ENCODE data around the gene GGNBP2.
A peak's percentile ranks its signal among the peaks of the same experiment; 100 is the strongest.

GGNBP2 gene

DNA sequence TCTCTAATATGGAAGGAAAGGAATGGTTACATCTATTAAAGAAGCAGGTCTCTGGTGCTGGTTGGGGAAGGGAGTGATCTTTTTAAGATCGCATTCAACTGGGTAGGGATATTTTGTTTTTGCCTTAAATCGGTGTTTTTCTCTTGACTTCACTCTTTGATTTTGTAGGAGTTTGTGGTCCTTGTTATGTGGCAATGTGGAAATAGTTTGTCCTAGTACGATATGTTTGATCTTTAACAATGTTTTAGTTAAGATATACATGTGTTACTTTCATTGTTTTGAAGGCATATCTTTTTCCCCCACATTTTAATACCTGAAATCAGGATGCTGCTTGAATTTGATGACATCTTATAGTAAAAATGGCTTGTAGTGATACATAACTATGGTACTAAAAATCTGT, 8.7 kb downstream of the GGNBP2 start:
- no peak for DNase-seq
- ATAC-seq: no peak

DNA sequence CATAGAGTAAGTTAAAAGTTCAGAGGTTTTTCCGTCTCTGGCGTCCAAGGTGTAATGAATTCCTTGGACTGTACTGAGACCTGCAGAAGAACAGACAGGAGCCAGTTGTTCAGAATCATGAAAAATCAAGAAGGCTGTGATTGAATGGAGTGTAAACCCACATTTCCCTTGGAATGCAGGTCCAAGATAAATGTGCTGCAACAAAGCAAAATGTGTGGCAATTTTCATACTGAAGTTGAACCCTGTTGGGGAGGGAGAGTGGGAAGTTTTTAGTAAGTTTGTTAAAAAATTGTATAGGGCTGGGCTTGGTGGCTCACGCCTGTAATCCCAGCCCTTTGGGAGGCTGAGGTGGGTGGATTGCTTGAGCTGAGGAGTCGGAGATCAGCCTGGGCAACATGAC, 21.4 kb downstream of the GGNBP2 start:
- DNase-seq: no peak
- ATAC-seq: no peak

DNA sequence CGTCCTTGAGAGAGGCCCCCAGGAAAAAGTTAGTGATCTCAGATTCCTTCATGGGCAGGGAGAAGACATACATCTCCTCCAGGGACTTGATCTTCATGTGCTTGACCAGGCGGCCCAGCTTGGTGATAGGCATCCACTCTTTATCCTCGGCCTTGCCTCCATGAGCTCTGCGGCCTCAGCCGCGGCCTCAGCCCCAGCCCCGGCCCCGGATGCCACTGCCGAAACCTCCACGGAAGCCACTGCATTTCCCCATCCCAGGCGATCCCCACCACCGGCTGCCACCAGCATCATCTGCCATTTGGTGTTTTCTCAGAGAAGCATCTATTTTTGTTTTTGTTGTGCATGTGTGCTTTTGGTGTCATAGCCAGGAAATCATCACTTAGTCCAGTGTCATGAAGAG, 30.3 kb downstream of the GGNBP2 start:
- no peak for ATAC-seq
- no peak for DNase-seq

DNA sequence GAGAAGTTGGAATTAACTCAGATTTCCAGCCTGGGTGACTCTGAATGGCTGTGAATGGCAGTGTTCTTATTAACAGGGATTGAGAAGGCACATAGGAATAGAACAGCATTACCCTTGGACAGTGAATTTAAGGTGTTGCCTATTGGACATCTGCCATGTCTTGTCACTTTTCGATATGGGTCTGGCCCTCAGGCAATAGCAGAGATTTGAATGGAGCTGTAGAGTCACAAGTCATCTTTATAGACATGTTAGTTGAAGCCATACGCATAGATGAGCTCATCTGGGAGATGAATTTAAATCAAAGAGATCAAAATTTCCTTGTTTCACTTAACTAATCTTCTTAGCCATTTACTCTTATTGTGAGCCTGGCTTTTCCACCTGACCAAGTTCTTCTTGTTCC, 32.1 kb downstream of the GGNBP2 start:
- ATAC-seq (no peak), DNase-seq (no peak)

DNA sequence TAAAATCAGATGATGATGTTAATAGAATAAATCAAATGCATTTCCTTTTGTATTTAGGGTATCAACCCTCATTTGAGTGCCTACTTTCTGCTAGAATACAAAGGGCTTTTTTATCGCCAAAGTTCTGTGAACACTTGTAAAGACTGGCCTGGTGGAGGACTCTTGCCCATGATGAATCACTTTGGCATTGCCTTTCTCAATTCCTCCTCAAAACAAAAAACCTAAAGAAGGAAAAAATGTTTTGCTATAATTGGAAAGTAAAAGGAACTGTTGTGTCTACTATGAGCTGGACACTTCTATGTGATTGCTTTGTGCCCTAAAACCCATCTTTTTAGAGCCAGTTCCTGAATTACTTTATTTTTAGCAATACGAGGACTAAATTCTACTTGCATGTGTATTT, 34.0 kb downstream of the GGNBP2 start:
- no peak for ATAC-seq

DNA sequence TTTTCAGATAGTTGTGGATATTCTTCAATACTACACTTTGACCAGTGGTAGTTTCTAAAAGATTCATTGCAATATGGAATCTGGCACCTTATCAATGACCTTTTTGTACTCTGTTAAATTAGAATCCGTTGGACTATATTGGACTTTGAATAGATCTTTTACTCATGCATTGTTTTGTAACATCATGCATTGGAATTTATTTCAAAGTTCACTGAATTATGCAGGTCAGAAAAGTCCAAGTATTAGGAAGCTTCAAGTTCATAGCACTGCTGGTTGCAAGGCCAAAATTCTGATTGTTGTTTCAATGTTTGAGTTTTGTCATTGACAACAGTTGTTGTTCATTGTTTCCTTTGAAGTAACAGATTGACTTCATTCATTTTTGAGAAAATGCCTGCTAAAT, 39.1 kb downstream of the GGNBP2 start:
- no peak for DNase-seq

More for the DNA sequence above, 34.0 kb downstream of the GGNBP2 start:
- DNase-seq: no peak

DNA sequence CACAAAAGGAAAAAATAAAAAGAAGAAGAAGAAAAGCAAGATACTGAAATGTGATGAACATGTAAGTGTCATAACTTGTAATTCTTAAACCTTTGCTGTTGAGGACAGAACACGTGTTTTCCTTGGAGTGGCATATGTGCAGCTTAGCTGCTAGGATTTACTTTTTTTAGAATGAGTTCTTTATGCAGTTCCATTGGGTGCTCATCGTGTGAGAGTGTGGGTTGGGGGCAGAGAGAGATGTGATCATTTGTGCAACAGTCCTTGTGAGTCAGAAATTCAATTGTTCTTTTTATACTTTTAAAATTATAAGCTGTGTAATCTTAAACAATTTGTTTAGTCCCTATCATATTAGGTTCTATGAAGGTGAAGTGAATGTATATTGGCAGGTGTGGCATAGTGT, 41.4 kb downstream of the GGNBP2 start:
- ATAC-seq (no peak), DNase-seq (no peak)

More for the DNA sequence above, 39.1 kb downstream of the GGNBP2 start:
- no peak for ATAC-seq

DNA sequence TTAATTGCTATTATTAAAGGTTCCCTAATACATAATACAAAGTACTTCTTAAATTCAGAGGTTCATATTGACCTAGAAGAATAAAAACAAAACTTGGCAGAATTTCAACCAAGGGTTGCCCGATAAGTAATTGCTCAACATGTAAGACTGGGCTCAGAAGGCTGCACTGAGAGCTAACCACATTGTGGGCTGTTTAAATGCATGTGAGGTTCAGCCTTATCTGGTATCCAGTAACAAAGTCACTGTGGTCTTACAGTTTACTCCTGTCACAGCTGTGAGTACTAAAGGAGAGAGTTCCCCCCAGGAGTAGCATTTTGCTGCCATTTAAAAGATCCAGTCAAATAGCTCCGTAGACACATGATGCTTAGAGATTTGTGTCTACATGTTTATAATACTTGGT, 45.4 kb downstream of the GGNBP2 start:
- ATAC-seq: no peak

DNA sequence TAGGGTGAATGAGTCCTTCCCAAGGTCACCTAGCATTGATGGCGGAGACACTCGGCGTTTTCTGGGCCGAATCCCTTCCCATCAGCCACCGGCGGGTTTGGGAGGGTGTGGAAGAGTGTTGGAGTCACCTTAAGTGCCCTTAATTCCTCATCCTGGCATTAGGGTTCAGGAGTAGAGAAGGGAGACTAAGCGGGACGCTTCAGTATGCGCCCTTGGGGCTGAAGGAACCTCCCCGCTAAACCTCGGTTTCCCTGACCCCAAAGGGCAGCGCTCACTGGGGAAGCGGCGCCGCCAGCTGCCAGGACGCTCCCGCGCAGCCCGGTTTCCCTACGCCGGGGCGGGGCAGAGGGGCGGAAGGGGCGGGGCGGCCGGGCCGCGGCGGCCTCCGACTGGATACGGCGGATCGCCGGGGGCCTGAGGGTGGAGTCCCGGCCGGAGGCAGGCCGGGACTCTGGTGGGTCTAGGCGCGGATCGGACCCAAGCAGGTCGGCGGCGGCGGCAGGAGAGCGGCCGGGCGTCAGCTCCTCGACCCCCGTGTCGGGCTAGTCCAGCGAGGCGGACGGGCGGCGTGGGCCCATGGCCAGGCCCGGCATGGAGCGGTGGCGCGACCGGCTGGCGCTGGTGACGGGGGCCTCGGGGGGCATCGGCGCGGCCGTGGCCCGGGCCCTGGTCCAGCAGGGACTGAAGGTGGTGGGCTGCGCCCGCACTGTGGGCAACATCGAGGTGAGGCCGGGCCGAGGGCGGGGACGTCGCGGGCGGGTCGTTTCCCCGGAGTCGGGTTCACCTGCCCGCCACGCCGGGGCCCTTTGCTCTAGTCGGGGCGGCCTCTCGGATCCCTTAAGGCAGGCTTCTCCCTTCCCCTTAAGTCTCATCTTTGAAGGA, 47.0 kb downstream of the GGNBP2 start, which contains the start of gene DHRS11:
Gene DHRS11, plus strand, starts transcription at position 446 of the 882 bp plus-strand sequence. Its CDS starts 131 bp downstream, at position 577.
- peak; percentile 96 for ATAC-seq

More for the DNA sequence above, 45.4 kb downstream of the GGNBP2 start:
- no peak for DNase-seq

DNA sequence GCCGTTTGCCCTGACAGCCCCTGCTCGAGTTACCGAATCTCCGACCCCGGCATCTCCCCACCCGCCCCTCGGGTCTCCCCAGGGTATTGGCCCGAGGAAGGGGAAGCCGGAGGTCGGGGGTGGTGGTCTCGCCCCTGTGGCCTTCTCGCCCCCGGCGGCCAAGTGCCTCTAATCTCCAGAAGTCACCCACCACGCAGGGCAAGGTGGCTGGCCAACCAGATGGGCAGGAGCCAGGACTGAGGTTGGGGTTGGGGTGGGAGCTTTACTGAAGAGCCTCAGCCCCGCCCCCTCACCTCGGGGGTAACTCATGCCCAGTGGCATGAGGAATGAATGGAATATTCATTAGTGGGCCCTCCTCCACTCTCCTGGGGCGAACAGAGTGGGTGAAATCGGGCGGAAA, 47.6 kb downstream of the GGNBP2 start:
- DNase-seq (peak; percentile 36), ATAC-seq (no peak)

More for the DNA sequence above, 47.0 kb downstream of the GGNBP2 start, which contains the start of gene DHRS11:
- DNase-seq: peak; percentile 92

DNA sequence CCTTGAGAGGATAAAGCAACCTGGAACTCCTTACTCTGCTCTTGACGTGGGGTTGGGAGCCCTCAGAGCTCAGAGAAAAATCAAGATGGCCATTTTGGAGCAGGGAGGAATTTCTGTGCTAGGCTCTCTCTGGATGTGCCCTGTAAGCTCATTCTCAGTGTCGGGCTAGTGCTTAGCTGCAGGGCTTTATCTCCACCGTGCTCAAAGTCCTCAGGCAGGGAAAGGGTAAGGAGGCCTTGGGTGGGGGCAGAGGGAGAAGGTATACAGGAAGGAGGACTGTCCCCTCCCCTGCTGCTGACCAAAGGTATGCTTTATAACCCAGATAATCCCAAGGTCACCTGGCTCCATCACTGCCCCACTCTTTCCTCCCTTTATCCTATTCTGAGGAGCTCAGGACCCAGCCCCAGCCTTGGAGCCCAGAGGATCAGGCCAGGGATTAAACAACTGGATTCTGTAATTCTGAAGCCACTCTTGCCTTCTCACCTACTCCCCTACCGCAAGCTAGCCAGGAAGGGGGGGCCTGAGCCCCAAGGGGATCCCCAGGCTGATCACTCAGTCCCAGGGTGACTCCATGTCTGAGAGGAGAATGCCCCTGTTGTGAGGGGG, 48.1 kb downstream of the GGNBP2 start:
- DNase-seq (peak; percentile 20), ATAC-seq (no peak)

DNA sequence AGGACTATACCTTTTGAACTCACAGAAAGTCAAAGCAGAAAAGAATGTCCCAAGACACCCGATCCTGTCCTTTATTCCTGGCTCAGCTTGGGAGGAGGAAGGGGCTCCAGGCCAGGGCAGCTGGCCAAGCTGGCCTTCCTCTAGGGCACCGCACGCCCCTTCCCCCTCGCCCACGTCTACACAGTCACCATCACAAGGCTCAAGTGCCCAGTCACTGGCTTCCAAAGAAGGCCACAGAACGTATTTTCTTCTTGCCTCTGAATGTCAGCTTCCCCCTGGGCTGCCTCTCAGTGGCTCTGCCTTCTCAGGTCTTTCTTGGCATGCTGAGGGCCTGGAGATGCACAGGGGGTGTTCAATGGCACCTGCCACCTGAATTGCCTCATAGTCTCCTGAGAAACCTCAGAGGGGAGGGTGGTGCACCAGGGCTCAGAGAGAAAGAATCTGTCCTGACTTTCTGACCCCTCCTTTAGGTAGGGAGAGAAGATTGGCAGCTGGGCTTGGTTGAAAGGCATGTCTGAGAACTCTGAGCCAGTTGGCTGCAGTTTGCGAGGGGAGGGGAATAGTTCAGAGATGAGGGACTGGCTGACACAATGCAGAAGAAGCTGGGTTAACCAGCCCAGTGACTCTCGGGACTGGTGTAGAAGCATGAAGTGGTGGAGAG, 49.1 kb downstream of the GGNBP2 start:
- ATAC-seq (no peak), DNase-seq (no peak)

DNA sequence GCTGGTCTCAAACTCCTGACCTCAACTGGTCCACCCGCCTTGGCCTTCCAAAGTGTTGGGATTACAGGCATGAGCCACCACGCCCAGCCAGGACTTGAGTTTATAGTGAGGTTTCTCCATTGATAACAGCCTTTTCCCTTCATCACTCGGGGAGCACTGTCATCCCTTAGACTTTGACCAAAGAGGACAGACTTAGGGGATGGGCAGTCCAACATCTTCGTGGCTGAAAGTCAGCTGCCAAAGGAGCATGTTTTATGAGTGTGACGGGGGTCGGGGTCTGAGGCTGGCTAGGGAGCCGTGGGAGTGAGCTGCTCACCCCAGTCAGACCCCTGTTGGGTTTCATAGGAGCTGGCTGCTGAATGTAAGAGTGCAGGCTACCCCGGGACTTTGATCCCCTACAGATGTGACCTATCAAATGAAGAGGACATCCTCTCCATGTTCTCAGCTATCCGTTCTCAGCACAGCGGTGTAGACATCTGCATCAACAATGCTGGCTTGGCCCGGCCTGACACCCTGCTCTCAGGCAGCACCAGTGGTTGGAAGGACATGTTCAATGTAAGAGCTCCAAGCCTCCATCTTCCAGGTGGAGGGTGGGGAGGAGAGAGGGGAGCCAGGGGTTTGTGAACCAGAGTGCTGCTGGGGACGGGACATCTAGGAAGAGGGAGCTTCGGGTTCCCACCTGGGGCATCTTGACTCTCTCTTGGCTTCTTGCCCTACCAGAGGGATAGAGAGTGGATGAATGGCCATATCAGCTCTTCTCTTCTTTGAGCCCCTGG, 50.1 kb downstream of the GGNBP2 start:
- ATAC-seq: no peak
- DNase-seq: no peak

DNA sequence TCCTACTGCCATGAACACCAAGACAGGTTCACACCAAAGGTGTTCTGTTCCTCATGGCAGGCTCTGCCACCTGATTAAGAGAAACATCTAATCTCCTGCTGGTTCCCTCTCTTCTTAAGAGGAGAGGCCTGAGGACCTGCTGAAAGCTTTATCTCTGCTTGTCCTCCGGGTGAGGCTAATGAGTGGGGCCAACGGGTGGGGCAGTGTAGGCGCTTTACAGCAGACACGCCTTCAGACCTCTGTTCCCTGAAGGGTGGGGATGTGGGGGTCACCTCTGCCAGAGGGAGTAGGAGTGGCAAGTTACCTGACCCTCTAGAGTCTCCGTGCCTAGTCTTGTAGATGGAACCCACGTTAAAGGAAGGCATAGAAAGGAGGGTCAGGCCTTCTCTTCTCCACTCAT, 52.5 kb downstream of the GGNBP2 start:
- no peak for DNase-seq
- ATAC-seq: no peak

DNA sequence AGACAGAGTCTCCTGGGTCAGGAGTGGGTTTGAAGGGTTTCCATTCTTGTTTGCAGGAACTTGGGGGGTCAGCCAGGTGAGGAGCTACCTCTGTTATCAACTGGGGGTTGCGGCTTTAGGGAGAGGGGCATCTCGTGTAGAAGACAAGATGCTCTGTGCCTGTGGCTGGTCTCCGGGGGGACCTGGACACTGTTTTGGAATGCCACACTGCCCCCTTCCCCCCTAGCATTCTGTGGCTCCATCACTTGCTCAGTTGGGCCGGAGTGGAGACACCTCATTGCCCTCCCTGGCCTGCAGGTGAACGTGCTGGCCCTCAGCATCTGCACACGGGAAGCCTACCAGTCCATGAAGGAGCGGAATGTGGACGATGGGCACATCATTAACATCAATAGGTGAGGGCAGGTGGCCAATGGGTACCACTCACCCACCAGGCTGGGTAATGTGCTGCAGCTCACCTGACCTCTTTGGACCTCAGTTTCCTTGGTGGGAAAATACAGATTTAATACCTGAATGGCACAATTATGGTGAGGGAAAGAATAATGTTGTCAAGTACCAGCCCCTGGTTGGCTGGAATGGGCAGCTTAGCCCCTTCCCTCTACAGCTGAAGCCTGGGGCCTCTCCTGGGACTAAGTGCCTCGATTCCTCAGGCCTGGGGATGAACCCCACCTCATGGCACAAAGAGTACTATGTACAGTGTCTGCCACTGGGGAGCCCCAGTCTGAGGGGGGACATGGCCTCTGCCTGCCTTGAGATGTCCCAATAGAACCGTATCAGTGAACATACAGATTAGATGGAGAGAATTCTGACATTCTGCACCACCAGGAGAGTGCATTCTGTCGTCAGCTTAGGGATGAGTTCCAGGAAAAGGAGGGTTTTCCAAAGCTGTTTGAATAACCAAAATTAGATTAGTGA, 53.4 kb downstream of the GGNBP2 start:
- no peak for DNase-seq
- ATAC-seq: no peak

DNA sequence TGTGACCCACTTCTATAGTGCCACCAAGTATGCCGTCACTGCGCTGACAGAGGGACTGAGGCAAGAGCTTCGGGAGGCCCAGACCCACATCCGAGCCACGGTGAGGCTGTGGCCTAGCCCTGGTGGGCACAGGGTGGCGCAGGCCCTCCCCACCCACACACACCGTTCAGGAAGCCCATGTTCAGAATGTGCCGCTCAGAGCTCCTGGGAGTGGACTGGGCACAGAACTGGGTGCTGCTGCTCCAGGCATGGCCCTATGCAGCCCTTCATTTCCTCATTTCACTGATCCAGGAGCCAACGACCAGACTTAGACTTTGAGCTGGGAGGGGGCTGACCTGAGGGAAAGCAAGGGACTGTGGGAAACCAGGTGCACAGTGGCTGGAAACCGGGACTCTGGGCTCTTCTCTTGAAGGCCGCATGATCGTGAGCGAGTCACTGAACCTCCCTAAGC, 54.3 kb downstream of the GGNBP2 start:
- ATAC-seq (no peak), DNase-seq (no peak)

DNA sequence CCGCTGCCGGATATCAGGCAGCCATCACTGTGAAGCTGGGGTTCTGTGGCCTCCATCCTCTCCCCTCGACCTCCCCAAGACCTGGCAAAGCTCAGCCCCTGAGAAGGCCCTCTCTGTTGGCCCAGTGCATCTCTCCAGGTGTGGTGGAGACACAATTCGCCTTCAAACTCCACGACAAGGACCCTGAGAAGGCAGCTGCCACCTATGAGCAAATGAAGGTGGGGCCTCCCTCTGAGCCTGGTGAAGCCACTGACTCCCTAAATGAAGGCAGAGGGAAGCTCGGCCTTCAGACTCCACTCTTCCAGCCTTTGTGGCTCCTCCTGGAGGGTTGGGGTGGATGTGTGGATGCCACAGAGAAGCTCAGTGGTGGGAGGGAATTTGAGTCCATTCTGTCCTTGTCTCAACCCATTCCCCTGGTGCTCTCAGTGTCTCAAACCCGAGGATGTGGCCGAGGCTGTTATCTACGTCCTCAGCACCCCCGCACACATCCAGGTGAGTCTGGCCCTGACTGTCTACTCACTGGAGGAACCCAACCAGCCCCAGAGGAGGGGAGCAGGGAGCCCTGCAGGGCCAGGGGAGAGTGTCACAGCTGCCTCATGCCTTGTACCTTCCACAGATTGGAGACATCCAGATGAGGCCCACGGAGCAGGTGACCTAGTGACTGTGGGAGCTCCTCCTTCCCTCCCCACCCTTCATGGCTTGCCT, 55.0 kb downstream of the GGNBP2 start:
- ATAC-seq (no peak), DNase-seq (no peak)

DNA sequence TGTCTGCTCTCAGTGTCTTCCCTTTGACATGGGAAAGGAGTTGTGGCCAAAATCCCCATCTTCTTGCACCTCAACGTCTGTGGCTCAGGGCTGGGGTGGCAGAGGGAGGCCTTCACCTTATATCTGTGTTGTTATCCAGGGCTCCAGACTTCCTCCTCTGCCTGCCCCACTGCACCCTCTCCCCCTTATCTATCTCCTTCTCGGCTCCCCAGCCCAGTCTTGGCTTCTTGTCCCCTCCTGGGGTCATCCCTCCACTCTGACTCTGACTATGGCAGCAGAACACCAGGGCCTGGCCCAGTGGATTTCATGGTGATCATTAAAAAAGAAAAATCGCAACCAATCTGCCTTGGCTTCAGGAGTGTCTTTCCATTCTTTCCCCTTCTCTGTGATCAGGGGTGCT, 55.7 kb downstream of the GGNBP2 start:
- ATAC-seq (no peak), DNase-seq (no peak)

DNA sequence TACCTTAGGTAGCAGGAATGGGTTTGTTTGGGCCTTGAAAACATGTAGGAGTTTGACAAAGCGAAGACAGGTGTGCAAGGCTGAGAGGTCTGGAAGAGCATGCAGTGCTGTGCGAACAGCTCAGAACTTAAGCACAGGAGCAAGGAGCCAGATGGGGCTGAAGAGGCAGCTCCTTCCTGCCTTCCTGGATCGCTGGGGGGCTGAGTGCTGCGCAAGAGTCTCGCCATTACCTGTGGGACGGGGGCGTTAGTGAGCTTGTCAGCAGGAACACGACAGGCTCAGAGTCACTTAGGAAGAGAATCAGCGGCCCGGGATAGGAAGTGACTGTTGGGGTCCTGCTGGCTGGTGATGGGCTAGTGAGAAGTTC, 56.2 kb downstream of the GGNBP2 start:
- ATAC-seq (peak; percentile 24), DNase-seq (no peak)

DNA sequence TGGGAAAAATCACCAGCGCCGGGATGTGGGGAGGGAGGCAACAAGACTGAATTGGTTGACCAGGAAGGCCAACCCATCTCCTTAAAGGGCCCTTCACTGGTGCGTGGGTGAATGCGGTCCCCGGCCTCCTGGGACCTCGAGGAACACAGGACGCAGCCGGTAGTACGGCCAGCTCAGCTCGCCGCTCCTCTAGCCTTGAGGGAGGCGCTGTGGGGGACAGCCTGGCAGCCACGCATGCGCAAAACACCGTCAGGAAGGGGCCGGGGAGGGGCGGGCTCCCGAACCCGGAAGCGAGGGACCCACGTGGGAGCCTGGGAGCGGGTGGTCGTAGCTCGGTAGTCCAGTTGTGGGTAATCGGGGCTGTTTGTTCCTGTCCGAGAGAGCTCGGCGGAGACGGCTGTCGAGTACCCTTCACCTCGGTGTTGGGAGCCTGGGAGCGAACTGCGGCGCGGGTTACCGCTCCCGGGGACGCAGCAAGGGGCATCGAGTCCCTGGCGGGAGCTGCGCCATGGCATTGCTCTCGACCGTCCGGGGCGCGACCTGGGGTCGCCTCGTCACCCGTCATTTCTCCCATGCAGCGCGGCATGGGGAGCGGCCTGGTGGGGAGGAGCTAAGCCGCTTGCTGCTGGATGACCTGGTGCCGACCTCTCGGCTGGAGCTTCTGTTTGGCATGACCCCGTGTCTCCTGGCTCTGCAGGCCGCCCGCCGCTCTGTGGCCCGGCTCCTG, 56.7 kb downstream of the GGNBP2 start, which contains the start of gene MRM1:
Gene MRM1, plus strand, starts transcription at position 281 of the 727 bp plus-strand sequence. Its CDS starts 228 bp downstream, at position 509.
- DNase-seq (peak; percentile 96), ATAC-seq (peak; percentile 88)
